HS-27A (cell line): ENCODE measurements around the gene TRIM69.
"Not testable (repeated sequence)": the region's sequence is repeated elsewhere in the genome, so short reads cannot be mapped to it uniquely, and the experiment has no call there.

ENCODE experiments used
- DNase-seq: peaks from one replicate; pipeline ENCODE4 v3.0.0-alpha.2; 2012; ENCODE audit warnings: low read depth, missing footprints

The TRIM69 gene

GRCh38 chr15:44716983-44717602 is 19.2 kb upstream of the TRIM69 start:
- DNase-seq, result no peak

DNA sequence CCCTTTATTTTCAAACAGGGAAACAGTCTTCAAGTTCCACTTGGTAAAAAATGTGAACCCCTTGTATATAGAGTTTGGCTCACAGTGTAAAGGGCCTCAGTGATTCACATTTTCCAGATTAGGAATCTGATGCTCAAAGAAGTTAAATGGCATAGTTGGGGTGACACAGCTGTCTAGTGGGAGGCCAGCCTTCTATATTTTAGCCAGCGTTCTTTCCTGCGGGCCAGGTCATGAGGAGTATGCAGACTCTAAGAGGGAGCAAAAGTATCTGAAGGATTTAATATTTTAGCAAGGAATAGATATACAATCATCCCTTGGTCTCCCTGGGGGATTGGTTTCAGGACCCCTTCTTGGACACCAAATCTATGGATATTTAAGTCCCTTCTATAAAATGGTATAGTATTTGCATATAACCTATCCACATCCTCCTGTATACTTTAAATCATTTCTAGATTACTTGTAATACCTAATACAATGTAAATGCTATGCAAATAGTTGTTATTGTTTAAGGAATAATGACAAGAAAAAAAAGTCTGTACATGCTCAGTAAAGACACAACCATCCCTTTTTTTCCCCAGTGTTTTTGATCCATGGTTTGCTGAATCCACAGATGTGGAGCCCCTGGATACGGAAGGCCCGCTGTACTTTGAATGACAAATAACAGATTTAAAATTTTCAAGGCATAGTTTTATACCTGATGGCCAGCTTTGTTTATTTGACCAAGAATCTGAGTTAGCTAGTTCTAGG is 18.0 kb upstream of the TRIM69 start:
- no peak for DNase-seq

- DNase-seq, result no peak
Observed at GRCh38 chr15:44718927-44719292, 17.4 kb upstream of the TRIM69 start.

DNA sequence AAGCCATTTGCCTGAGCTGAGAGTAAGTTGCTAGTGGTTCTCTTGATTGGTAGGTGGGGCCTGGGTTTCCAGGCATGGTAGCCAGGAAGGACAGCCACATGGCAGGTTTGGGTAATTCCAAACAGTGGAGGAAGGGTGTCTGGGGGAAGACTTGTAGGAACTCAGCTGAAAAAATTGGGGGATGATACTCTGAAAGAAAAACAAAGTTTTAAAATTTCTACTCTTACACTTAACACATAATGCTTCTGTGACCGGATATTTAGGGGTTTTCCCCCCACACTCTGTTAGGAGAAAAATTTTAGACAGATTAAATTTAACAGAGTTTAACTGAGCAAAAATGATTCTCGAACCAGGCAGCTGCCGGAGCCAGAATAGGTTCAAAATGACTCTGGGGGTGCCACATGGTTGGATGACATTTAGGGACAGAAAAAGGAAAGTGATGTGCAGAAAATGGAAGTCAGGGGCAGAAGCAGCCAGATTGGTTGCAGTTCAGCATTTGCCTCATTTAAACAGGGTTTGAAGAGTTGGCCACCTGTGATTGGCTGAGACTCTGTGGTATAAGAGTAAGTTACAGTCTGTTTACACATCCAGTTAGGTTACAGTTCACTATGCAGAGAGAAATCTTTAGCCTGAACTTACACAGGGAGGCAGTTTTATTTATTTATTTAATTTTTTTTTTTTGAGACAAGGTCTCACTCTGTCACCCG is 16.9 kb upstream of the TRIM69 start:
- no peak for DNase-seq

GRCh38 chr15:44720000-44720435 is 16.3 kb upstream of the TRIM69 start:
- not testable (repeated sequence) for DNase-seq

GRCh38 chr15:44720460-44721176 is 15.7 kb upstream of the TRIM69 start:
- DNase-seq, result no peak

DNA sequence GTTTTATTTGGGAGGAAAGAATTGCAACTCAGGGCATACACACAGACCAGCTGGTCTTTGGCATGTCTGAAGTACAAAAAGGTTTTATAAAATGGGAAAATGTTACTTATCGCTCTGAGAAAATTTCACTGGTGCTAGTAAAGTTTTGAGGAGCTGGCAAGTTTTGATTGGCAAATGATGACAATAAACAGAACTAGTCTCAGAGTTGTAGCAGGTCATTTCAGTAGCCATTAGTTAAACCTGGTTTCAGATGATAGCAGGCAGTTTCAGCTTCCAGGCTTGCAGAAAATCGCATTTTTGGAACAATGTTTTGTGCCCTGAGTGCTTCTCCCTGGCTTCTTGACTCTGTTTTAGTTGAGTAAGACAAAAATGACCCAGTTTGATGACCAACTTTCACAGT is 14.3 kb upstream of the TRIM69 start:
- DNase-seq, result no peak

GRCh38 chr15:44726136-44726535 is 10.2 kb upstream of the TRIM69 start:
- DNase-seq, result no peak

- no peak for DNase-seq
Observed at GRCh38 chr15:44726568-44727484, 9.5 kb upstream of the TRIM69 start.

DNA sequence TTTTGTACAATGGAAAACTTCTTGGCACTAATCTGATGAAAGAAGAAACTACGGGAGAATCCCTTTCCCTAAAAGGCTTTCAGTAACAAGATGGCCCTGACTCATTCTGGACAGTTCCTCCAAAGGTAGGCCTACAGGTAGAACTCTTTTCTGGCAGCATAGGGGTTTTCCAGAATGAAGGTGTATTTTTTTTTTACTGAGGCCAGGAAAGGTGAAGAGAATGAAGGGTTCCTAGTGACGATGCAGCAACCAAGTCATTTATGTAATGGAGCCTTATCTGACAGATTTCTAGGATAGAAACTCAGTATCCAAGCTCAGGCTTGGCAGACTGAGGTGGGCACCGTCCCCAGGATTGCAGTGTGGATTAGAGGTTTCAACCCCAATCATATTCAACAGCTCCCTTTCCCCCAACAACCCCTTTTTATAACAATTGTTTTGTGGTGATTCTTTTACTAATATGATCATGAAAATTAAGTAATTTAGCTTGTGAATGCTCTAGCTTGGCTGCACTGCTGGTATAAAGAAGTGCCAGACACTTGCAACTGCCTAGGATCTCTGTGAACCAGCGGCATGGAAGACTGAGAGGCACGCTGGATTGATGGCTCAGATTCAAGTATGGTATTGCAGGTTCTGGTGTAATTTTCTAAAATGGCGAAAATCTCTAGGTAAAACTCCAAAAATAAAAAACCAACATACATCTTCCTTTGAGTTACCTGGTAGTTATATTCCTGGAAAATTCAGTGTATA is 8.7 kb upstream of the TRIM69 start:
- DNase-seq, result no peak

DNA sequence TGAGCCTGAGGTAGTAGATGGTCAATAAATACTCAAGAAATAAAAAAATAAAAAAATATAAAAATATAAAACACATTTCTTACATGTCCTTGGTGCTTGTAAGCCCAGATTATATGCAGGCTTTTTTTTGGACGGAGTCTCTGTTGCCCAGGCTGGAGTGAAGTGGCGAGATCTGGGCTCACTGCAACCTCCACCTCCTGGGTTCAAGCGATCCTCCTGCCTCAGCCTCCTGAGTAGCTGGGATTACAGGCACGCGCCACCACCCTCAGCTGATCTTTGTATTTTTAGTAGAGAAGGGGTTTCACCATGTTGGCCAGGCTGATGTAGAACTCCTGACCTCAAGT is 8.1 kb upstream of the TRIM69 start:
- DNase-seq, result not testable (repeated sequence)

- peak; percentile 97 for DNase-seq
Observed at GRCh38 chr15:44728576-44729407, 7.5 kb upstream of the TRIM69 start.

- DNase-seq, result no peak
Observed at GRCh38 chr15:44729408-44730127, 6.8 kb upstream of the TRIM69 start.

GRCh38 chr15:44734839-44735481 is 1.4 kb upstream of the TRIM69 start:
- no peak for DNase-seq

DNA sequence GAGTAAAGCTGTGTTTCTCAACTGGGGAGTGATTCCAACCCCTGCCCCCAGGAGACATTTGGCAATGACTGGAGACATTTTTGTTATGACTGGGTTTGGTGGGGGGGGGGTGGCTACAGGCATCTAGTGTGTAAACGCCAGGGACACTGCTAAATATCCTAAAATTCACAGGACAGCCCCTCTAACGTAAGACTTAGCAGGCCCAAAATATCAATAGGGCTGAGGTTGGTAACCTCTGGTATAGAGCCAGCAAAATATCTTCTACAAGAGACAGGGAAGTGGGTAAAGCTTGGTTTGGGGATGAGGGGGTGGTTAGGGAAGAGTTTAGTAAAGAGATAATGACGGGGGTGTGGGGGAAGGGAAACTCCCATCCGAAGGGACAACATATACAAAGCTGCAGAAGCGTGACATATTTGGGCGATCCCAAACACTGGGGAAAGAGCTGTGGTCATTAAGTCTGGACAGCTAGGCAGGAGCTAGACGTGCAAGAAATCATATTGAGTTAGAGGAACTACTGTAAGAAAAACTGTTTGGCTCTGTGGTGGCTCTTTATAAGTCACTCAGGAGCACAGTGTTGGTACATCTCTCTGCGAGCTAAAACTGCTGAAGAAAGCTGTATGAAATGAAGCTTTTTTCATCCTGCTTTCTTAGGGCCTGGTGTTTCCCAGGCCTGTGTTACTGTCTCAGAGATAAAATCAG is 697 bp upstream of the TRIM69 start:
- DNase-seq, result no peak

DNA sequence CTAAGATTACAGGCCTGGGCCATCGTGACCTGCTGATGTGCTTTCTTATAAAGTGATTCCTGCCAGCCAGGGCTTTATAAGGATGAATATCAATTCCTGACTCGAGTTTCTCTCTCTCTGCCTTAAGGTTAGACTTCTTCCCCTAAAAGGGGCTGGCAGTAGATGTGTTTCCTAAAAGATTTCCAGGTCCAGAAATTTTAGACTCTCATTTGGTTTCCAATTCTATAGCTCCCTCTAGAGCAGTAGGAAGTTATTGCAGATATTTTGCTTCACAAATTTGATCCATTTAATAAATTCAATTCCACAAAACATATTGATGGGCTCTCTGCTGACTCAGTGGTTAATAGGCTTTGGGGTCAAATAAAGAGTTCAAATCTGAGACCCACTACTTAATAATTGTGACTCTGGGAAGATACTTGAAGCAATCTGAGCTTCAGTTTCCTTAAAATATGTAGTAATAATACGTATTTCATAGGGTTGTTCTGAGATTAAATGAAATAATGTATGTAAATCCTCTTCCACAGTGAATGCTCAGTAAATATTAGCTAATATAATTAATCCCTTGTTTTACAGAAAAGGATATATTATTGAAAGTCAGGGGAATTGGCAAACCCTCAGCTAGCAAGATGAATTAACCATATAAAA is 2.1 kb downstream of the TRIM69 start:
- DNase-seq, result peak; percentile 33

DNA sequence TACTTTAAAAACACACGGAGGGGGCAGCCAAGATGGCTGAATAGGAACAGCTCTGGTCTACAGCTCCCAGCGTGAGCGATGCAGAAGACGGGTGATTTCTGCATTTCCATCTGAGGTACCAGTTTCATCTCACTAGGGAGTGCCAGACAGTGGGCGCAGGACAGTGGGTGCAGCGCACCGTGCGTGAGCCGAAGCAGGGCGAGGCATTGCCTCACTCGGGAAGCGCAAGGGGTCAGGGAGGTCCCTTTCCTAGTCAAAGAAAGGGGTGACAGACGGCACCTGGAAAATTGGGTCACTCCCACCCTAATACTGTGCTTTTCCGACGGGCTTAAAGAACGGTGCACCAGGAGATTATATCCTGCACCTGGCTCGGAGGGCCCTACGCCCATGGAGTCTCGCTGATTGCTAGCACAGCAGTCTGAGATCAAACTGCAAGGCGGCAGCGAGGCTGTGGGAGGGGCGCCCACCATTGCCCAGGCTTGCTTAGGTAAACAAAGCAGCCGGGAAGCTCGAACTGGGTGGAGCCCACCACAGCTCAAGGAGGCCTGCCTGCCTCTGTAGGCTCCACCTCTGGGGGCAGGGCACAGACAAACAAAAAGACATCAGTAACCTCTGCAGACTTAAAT is 3.0 kb downstream of the TRIM69 start:
- not testable (repeated sequence) for DNase-seq
